Adipose tissue (tissue), 3 donors: ENCODE results near the gene NEUROD2. TPM values are rescaled to one million over a fixed set of nuclear protein-coding genes. Genes with fewer than 3 reads are reported as not detected.

Experiments
- H3K27ac ChIP-seq: one replicate; pipeline ENCODE4 v1.5.1; 2013; ENCODE audit warnings: low read depth, low read length
- WGBS, 3 donors: extraction: QIAGEN DNeasy Blood & Tissue Kit; methylation state at CpG; one replicate each; pipeline ENCODE4 v1.1.7; 2013; 5-methylcytosine and 5-hydroxymethylcytosine counted together
- polyA plus RNA-seq, 3 donors: library from polyadenylated mRNA; stranded (reverse); fragments of 200-250 nt; gene quantifications; one replicate each; pipeline ENCODE4 v1.2.3, GENCODE V29; 2013
- donor health status: healthy with polysubstance abuse.
- donor health status: Bipolar disorder and iron deficiency.
- donor health status: healthy.

Gene NEUROD2
- under 1 TPM in 2 of 3 donors, not detected in 1; 0.01 to 0.22 TPM for polyA plus RNA-seq

DNA sequence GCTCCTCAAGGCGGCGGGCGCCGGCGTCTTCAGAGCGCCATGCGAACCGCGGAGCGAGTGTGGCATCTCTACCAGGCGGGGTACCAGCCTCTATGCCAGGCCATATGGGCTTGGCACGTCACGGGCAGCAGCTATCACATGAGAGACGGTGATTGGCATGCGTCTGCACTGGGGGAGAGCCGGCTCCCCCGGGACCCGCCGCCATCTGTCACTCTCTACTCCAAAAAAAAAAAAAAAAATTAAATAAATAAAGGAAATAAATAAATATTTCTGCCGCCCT lies at the start of gene NEUROD2:
Gene NEUROD2, minus strand, starts transcription at position 70 of the 280 bp plus-strand sequence. CDS start 1,321 bp downstream, outside the sequence.
- whole genome bisulfite sequencing, 3 donors, result 6 to 7% (median 7%) methylated on average over 20 of the region's 20 CpGs
- no peak within 1 kb of the TSS for H3K27ac ChIP-seq

DNA sequence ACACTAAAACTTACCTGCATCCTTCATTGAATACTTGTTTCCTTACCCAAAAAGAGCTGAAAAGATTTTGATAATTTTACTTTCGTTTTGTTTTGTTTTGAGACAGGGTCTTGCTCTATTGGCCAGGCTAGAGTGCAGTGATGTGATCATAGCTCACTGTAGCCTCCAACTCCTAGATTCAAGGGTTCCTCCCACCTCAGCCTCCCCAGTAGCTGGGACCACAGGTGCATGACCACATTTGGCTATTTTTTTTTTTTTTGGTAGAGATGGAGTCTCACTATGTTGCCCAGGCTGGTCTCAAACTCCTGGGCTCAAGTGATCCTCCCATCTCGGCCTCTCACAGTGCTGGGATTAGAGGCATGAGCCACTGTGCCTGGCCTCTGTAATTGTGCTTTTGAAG lies 47.4 kb upstream of the NEUROD2 start:
- H3K27ac ChIP-seq, result no peak overlapping the region
- WGBS, 3 donors, result 90 to 92% (median 92%) methylated on average over 2 of the region's 2 CpGs

DNA sequence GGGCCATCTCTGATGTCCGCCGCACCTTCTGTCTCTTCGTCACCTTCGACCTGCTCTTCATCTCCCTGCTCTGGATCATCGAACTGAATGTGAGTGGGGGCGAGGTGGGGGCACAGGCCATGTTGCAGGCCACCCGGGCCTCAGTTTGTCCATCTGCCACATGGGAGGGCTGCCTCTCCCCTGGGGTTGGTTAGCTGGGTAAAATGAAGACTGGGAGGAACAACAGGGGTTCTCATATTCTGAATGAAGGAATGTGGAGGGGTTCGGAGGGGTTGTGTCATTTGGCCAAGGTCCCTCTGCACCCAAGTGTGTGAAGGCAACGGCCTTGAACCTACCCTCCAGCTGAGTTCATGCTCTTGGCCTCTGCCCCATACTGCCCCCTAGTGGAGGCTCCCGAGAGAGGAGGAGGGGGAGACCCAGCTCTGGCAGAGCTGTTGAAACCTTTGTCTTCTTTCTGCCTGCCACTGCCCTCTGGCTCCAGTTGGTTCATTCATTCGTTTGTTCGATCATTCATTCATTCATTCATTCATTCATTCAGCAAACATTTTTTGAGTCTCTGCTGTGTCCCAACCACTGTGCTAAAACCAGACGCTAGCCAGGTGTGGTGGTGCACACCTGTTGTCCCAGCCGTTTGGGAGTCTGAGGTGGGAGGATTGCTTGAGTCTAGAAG lies 46.1 kb upstream of the NEUROD2 start:
- H3K27ac ChIP-seq, result no peak overlapping the region
- 56 to 70% (median 69%) methylated on average over 14 of the region's 14 CpGs for WGBS, 3 donors

DNA sequence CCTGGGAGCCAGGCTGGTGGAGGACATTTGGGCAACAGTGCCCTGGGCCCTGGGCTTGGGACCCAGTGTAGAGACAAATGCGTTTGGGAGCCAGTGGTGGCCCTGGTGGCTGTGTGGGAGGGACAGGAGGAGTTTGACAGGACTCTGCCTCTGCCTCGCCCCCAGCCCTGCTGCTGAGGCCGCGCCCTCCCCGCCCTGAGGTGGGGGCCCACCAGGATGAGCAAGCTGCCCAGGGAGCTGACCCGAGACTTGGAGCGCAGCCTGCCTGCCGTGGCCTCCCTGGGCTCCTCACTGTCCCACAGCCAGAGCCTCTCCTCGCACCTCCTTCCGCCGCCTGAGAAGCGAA lies 45.6 kb upstream of the NEUROD2 start:
- 83 to 86% (median 86%) methylated on average over 9 to 12 of the region's 12 CpGs for WGBS, 3 donors
- no peak overlapping the region for H3K27ac ChIP-seq

DNA sequence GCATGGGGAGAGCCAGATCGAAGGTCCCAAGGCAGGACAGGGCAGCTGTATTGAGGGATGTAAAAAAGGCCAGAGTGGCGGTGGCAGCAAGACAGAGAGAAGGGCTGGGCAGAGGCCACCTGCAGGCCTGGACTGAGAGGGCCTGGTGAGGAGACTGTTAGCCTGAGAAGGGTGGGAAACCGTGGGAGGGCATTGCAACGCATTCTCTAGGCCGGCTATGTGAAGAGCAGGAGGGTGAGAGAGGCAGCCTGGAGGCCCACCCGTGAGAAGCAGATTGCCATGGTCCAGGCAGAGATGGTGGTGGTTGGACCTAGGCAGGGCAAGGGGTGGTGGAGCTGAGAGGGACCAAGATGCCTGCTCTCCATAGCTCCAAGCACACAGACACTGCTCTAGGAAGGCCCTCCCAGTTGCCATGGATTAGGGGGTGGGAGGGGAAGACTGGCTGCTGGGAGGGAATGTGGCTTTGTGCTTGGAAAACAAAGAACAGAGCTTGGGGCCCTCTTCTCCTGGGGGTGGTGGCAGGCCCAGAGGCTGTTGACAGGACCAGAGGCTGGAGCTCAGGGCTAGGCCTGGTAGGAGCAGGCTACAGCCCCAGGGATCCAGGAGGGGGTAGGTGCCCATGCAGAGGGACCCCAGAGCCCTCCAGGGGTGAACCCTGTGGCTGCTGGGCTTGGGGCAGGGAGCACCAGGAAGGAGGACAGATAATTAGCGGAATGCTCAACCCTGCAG lies 45.0 kb upstream of the NEUROD2 start:
- H3K27ac ChIP-seq, result no peak overlapping the region
- 59 to 73% (median 67%) methylated on average over 7 of the region's 7 CpGs for WGBS, 3 donors

DNA sequence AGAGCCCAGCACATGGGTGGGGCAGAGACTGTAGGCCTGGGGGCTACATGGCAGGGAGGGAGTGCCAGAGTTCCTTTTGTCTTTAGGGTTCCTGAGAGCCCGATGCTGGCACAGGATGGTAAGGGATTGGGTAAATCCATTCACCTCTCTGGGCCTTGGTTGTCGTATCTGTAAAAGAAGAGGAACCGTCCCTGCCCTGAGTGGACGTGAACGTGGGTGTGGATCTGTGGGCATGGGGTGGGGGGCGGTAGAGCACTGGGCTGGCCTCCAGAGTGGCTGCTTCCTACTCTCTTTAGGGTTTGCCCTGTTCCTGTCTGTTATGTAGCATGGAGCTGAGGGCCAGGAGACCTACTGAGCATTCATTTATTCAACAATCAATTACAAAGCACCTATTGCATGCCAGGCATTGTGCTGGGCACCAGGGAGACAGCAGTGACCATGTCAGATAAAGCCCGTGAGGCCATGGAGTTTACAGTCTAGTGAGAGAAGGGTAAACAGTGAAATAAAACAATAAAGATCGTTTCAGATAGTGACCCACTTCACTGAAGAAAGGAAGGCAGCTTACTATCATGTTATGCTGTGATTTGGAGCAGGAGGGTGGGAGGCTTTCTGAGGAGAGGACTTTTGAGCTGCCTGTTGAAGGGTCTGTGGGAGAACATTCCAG lies 44.3 kb upstream of the NEUROD2 start:
- H3K27ac ChIP-seq, result no peak overlapping the region
- WGBS, 3 donors, result 57 to 61% (median 57%) methylated on average over 8 of the region's 8 CpGs

DNA sequence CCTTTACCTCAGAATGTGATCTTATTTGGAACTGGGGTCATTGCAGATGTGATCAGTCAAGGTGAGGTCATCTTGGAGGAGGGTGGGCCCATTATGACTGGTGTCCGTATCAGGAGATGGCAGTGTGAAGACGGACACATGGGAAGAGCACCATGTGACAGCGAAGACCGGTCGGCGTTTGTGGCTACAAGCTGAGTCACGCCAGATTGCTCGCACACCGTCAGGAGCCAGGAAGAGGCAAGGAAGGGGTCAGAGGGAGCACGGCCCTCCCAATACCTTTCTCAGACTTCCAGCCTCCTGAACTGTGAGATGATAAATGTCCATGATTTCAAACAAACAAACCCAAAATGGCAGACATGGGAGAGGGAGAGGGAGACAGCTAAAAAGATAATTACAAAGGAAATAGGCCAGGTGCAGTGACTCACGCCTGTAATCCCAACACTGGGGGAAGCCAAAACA lies 42.4 kb upstream of the NEUROD2 start:
- 83 to 87% (median 87%) methylated on average over 11 of the region's 11 CpGs for WGBS, 3 donors
- no peak overlapping the region for H3K27ac ChIP-seq

DNA sequence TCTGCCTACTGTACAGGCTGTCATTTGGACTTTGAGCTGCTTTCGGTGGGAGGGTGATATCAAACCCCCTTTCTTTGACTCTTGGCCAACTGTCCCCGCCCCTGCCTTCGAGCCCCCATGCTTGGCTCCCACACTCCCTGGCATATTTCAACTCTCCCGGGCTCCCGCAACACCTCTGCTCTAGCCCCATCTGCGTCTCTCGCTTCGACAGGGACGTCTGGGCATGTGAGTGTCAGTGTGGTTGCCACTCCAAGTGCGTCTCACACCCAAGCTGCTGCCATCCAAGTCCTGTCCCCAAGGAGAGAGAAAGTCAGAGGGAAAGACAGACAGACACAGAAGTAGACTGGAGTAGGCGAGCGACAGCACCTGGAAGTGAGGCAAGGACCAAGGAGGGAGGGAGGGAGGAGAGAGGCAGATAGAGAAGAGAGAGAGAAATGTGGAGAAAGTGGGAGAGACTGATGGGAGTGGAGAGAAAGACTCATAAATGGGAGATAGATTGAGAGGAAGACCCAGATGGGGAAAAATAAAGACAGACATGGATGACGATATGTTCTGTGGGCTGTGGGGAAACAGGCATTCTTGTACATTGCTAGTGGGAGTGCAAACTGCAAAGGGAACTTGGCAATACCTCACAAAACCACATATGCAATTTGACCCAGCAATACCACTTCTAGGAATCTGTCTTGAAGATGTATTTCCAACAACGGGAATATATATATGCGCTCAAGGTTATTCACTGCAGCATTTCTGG lies 41.1 kb upstream of the NEUROD2 start:
- H3K27ac ChIP-seq, result no peak overlapping the region
- WGBS, 3 donors, result 71 to 82% (median 78%) methylated on average over 15 of the region's 15 CpGs

DNA sequence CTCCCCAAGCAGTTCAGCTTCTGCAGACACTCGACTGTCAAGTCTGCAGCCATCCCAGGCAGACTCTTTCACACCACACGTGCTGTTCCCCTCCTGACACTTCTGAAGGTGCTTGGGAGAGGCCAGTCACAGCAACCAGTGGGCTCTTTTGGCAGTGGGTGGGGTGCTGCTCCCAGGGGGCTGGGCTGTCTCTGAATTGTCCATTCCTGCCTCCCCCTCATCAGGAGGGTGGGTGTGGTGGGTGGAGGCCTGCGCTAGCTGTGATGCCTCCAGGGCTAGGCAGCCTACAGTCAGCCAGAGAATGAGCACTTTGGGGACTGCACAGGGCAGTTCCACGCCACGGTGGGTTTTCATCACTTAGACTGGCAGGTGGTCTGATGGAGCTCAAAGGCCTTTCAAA lies 39.5 kb upstream of the NEUROD2 start:
- WGBS, 3 donors, result 72 to 91% (median 73%) methylated on average over 5 of the region's 5 CpGs
- H3K27ac ChIP-seq, result no peak overlapping the region

DNA sequence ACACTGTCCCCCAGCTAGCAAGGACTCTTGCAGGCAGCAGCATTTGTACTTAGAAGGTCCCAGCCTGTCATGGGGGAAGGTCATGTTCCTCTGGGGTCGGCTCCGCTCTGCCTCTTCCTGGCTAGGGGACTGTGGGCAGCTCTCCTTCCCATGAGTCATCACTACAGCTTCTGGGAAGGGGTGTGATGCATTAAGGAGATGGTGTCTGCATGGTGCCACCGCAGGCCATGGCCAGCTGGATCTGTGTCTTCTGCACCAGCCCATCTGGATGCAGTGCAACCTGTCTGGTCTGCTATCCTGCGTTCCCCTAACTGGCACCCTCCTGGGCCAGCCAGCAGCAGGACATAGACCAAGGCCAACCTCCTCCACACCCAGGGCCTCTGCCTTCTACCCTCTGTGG lies 35.6 kb upstream of the NEUROD2 start:
- H3K27ac ChIP-seq, result no peak overlapping the region
- WGBS, 3 donors, result 70 to 85% (median 72%) methylated on average over 4 of the region's 4 CpGs

DNA sequence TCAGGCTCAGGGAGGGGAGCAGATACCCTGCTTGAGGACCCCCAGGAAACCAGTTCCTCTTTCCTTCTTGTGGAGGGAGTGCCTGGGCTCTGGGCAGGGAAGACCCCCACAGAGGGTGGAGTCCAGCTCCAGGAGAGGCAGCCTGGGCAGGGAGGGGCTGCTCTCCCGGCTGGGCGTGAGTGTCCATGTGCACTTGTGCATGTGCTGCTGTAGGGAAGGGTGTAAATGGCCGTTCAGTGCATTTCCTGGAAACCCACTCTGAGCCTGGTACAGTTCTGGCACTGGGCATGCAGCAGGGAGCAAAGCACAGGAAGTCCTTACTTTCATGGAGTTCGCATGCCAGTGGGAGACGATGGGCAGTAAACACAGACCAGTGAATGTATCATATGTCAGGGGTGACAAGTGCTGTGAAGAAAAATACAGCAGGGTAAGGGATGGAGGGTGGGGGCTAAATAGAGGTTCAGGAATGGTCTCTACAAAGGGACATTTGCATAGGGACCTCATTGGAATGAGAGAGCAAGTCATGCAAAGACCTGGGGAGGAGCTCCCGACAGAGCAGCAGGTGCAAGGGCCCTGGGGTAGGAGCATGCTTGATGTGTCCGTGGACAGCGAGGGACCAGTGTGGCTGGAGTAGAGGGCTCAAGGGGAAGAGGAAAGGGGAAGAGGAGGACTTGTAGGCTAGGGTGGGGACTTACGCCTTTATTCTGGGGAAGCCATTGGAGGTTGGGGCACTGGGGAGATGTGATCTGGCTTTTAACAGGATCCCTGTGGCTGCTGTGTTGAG lies 34.8 kb upstream of the NEUROD2 start:
- H3K27ac ChIP-seq, result no peak overlapping the region
- WGBS, 3 donors, result 75 to 87% (median 82%) methylated on average over 9 of the region's 9 CpGs

DNA sequence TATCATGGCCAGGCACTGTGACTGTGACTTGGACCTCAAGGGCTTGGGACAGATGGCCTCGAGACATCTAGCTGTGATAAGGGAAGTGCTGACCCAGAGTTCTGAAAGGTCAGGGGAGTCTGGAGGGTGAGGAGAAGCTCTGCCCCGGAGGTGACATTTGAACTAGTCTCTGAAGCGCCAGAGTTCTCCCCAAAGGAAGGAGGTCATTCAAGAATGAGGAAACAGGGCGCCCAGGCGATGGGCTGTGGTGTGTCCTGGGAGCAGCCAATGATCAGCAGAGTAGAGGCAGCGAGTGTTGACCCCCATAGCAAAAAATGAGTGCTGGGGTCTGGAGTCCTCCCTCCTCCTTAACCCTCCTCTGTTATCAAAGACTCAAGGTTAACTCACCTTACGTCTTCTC lies 34.2 kb upstream of the NEUROD2 start:
- 48 to 70% (median 57%) methylated on average over 7 of the region's 7 CpGs for WGBS, 3 donors
- no peak overlapping the region for H3K27ac ChIP-seq

DNA sequence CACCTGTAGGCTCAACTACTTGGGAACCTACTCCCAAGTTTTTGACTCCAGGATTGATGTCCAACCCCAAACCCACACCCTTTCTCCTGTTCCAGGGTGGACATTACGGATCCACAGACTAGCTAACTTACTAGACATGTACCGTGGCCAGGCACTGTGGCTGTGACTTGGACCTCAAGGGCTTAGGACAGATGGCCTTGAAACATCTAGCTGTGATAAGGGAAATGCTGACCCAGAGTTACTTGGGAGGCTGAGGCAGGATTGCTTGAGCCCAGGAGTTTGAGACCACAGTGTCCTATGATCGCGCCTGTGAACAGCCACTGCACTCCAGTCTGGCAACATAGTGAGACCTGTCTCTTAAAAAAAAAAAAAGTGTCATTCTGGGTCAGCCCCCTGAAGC lies 33.4 kb upstream of the NEUROD2 start:
- H3K27ac ChIP-seq, result no peak overlapping the region
- WGBS, 3 donors, result 78 to 97% (median 95%) methylated on average over 4 of the region's 4 CpGs

DNA sequence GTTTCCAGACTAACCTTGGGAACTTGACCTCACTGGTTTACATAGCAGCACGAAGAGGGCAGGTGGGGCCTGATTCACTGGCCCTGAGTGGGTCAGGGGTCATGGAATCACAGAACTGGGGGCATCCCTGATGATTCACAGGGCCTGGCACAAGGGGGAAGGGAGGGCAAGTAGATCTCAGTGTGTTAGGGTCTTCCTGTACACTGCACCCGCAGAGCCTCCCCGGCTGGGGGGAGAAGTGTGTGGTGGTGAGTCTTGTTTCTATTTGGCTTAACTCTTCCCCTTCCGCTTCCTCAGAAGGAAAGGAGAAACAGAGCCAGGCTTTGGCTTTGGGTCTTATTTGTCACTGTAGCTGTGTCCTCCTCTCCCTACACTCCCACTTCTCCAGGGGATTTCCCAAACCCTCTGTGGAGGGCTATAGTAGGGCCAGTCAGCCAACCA lies 32.9 kb upstream of the NEUROD2 start:
- no peak overlapping the region for H3K27ac ChIP-seq
- WGBS, 3 donors, result 36 to 49% (median 38%) methylated on average over 4 of the region's 4 CpGs

DNA sequence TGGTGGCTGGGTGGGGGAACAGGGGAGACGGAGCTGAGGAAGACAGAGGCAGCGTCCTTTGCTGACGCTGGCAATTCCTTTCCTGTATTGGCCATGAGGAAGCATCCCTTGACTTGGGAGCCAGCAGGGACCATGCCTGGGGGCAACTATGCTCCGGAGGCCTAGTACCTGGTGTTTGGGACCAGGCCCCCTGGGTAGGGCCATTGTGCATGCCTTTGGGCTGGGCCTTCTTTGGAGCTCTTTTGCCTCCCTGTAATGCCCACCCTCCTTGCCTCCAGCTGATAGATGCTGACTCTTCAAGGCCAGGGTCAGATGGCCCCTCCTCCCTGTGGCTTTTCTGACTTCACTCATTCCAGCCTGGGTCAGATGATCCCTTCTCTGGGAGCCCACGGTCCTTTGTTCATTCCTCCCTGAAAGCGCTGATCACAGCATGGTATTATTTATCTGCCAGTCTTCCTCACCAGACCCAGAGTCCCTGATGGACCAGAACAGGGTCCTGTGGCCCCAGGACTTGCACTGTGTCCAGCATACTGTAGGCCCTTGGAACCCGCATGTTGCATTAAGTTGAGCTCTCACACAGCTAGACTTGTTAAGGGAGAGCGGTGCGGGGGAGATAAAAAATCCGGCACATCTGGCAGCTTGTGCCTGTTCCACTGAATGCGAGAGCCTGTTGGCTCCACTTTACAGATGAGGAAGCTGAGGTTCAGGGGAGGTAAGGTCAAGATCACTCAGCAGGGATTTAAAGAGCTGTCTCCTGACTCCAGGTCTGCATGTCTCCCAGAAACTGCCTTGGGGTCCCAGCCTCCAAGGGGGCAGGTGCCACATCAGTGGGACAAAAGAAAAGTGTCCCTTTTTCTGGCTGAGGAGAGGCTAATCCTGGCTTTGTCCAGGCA lies 32.1 kb upstream of the NEUROD2 start:
- whole genome bisulfite sequencing, 3 donors, result 81 to 85% (median 84%) methylated on average over 11 of the region's 11 CpGs

DNA sequence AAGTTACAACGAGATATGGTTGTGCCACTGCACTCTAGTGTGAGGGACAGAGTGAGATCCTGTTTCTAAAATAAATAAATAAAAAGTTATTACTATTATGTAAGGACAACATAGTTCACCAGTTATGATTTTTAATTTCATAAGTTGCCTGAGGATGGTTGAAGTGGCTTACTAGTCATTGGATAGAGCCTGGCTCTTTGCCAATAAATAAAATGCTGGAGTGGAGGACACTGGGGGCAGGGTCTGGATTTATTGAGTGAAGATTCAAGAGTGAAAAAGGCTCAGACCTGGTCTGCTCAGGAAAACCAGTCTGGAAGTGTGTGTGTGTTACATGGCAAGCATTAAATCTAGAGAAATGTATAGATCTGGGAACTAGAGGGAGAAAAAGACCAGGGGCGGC lies 31.3 kb upstream of the NEUROD2 start:
- no peak overlapping the region for H3K27ac ChIP-seq
- 74 to 88% (median 88%) methylated on average over 2 of the region's 2 CpGs for WGBS, 3 donors

More for the DNA sequence above, 32.1 kb upstream of the NEUROD2 start:
- no peak overlapping the region for H3K27ac ChIP-seq

DNA sequence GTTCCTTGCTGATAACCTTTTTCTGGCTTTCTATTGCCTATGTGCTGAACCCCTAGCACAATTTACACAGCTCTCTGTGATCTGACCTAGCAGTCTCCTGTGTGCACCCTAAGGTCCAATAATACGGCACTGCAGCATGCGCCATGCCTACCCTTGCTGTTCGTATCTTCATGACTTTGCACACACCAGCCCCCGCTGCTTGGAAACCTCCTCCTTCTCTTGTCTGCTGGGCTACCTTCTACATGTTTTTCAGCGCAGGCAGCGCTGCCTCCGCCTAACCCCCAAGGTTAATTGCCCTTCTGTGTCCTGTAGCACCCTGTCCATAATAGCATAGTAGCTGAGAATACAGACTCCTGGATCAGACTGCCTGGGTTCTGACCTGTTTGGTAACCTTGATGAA lies 30.6 kb upstream of the NEUROD2 start:
- no peak overlapping the region for H3K27ac ChIP-seq

More for the DNA sequence above, 30.6 kb upstream of the NEUROD2 start:
- WGBS, 3 donors, result 81 to 94% (median 82%) methylated on average over 7 of the region's 7 CpGs
